NCI-H2107 treated with DMSO at 0.1 percent for 48 hours (cell line): ENCODE results near the gene CDK4.

Experiments used
- DNase-seq: peaks from one replicate; lab custom pipeline; 2025; ENCODE audit not compliant: unreplicated experiment; lab: John Stamatoyannopoulos, UW

The CDK4 gene

DNA sequence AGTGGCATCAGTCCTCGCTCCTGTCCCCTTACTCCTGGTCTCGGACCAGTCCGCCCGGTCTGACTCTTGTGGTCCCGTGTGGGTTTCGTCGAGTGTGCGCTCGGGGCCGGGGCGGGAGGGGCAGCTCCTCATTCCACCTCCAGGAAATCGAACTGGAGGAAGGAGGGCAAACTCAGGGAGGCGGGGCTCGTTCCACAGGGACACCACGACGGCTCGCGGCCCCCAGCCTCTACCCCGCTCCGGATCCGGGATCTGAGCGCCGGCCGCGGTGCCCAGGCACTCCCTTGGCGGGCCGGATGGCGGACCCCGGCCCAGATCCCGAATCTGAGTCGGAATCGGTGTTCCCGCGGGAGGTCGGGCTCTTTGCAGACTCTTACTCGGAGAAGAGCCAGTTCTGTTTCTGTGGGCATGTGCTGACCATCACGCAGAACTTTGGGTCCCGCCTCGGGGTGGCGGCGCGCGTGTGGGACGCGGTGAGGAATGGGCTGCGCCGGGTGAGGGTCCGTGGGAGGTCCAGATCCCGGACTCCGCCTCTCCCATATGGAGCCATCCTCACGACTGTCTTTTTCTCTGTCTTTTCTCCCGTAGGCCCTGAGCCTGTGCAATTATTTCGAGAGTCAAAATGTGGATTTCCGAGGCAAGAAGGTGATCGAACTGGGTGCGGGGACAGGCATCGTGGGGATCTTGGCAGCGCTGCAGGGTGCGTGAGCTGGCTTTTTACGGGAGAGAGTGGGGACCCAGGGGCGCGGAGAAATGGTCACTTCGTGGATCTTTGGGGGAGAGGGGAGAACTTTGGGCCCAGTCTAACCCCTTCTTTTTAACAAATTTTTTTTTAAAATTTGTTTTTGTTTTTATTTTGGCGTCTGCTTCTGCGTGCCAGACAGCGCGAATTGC lies 20.6 kb upstream of the CDK4 start, which contains the start of gene EEF1AKMT3:
TSS of gene EEF1AKMT3 (plus strand) at position 186 of the 894 bp plus-strand sequence. CDS start at position 297, 111 bp downstream.
- no peak for DNase-seq

- peak; percentile 91 for DNase-seq
These were observed 19.8 kb upstream of the CDK4 start, which contains the start of gene METTL1 for GRCh38 chr12:57771873-57772428. TSS of gene METTL1 (minus strand) at chr12:57772105. CDS start at chr12:57772083, 22 bp downstream.

- peak; percentile 91 for DNase-seq
These were observed 19.2 kb upstream of the CDK4 start for GRCh38 chr12:57771236-57771872.

DNA sequence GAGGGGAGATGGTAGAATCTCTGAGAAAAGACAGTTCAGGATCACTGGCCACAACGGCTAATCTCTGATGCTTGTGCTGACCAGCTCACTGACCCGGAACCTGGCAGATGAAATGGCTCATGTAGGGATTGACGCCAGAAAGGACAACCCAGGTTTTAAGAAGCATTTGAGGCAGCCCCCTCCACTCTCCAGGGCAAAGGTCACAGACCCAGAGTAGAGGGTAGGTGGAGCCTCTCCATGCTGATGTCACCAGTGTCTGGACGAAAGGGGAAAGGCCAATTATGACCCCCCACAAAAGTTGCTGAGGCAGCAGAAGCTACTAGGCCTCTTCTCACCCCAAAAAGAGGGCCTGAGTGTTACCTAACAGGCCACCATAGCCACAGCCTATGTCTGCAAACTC lies 18.6 kb upstream of the CDK4 start:
- no peak for DNase-seq

DNA sequence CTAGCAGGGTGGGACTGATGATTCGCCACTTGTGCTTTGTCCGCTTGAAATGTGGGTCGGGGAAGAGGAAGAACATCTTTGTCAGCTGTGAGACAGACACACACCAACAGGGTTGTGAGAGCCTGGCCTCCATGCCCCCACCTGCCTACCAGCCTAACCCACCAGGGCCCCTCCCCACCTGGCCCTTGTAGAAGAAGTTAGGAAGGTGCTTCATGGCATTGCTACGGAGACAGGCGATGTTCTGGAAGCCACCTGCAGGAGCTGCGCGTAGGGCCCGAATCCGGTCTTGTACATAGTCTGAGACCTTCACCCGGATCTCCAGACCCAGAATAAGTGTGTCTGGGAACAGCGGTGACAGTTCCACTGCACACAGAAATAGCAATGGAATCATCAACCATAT lies 17.5 kb upstream of the CDK4 start:
- no peak for DNase-seq

GRCh38 chr12:57767876-57768275 lies 15.8 kb upstream of the CDK4 start:
- no peak for DNase-seq

DNA sequence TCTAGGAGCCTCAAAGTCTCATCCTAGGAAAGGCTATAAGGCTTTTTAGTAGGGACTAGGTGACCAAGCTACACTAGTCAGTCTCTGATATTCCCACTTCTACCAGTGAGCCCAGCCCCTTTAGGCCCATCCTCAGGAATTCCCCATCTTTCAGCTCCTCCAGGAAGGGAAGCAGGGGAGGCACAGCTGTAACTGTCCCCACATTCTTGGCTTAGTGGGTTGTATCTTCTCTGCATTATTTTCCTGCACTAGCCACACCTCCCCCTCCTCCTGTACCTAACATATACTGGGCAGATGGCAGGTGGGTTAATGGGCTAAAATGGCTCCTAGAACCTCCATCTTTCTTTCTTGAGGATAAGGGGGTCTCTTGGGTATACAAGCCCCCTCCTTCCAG lies 15.2 kb upstream of the CDK4 start:
- DNase-seq = no peak

GRCh38 chr12:57766464-57767304 lies 14.6 kb upstream of the CDK4 start, which contains the start of gene CYP27B1:
TSS of gene CYP27B1 (minus strand) at chr12:57767078. CDS start at chr12:57767041, 37 bp downstream.
- peak; percentile 75 for DNase-seq

GRCh38 chr12:57765698-57766463 lies 13.8 kb upstream of the CDK4 start:
- DNase-seq = no peak

GRCh38 chr12:57765003-57765697 lies 13.0 kb upstream of the CDK4 start:
- DNase-seq = no peak

DNA sequence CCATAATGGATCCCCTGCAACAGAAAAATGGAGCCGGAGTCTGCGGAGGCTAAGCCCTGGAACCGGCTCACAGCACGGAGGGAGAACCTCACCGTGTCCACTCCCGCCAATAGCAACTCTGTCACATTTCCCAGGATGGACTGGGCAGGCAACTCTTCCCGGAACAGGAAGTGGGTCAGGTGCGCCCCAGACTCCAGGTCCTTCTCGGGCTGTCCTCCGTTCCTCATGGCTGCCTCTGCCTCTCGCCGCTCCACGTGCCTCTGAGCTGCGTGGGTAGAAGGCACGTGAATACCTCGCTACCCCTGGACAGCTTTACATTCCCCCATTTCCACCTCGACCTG lies 12.5 kb upstream of the CDK4 start:
- DNase-seq = no peak

GRCh38 chr12:57763881-57764661 lies 12.0 kb upstream of the CDK4 start:
- no peak for DNase-seq

GRCh38 chr12:57762463-57762862 lies 10.4 kb upstream of the CDK4 start:
- no peak for DNase-seq

DNA sequence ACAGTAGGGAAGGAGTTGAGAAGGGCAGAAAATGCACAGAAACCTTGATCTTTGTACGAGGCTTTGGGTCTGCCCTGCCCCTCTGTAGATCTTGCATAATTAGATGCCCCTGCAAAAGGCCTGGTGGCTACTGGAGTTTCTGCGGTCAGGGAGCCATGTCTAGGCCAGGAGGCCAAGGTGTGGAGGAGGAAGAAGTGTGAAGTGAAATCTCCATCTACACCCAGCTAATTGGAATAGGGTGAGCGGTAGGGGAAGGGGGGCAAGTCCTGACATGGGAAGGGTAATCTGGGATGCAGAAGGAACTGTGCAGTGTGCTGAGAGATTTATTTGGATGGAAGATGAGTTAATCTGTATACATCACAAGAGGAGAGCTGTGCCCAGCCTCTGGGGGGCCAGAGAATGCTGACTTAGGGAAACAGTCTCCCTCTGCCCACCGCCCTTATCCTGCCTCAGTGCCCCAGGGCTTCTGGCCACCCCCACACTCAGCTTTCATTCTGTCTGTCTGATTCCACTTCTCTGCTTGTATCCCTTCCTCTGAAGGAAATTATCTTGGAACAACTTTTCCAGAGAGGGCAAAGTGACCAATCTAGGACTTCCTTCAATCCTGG lies 9.4 kb upstream of the CDK4 start:
- DNase-seq = no peak

DNA sequence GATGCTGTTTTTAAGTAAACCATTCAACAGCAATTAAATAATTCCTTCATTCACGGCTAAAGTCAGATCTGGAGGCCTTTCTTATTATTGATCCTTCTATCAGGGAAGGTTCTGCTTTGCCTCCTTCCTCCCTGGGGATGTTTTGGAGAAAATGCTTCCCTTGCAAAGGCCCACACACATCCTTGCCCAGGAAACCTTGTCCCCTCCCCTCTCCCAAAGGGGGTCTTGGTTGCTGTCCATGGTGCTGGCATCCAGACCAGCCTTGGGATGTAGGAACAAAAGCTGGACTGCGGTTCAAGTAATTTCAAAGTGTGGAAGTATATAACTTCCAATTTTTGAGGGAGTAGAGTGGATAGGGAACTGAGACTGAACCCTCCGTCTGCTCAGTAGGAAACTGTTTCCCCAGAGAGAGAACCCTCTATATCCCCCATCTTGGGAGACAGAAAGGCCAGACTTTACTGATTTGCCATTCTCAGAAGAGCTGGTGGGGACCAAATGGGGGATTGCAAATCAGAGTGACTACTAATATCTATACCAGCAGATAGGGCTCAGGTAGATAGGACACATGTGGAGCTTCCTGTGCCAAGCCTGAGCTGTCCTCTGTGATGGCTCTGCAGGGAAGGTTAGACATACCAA lies 8.4 kb upstream of the CDK4 start:
- no peak for DNase-seq

DNA sequence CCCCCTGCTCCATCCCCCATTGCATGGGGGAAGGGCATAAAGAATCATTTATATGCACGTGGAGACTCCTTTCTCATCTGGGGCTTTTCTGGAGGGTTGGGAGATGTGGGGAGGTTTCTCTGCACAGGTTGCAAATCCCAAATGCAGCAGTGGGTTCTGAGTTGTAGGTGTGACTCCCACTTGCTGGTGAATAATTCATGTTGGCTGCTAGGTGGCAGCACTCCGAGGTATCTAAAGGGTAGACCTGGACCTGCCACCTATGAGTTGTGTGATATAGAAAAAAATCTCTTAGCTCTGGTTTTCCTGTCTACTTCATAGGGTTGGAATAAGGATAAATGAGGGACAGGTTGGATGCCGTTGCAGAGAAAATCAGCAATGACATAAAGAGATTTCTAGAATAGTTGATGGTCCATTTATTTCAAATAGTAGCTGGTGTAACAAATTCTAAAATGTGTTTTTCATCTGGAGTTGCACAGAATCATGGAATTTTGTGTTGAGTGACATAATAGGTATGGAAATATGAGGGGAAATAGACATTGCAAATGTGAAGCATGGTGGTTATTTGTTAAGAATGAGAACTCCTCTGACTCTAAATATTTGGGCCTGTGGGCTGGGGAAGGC lies 7.4 kb upstream of the CDK4 start:
- DNase-seq = no peak

DNA sequence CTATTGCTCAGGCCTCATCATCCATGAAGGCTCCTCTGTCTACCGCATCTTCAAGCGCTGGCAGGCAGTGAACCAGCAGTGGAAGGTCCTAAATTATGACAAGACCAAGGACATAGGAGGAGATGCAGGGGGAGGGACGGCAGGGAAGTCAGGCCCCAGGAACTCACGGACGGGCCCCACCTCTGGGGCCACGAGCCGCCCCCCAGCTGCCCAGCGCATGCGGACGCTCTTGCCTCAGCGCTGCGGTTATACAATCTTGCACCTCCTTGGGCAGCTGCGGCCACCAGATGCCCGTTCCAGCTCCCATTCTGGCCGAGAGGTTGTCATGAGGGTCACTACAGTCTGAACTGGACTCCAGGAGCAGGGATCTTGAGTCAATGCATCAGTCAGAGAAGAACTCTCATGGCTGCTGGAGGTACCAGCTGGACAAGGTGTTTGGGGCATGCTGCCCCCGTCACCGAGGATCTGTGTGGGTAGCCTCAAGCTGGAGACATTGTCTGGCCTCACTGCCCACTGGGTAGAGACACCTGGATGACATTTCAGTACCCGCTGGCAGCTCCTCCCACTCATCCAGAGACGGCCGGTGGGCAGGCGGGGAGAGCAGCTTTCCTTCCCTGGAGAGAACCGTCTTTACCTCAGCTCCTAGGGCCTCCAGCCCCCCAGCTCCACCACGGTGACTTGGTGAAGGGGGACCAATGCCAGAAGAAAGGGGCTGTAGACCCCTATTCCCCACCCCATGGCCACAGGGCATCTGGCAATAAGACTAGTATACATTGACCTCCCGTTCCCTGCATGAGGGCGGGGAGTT lies 6.6 kb upstream of the CDK4 start:
- DNase-seq = no peak
